Measurements from ENCODE around the gene MCOLN3.

DNA sequence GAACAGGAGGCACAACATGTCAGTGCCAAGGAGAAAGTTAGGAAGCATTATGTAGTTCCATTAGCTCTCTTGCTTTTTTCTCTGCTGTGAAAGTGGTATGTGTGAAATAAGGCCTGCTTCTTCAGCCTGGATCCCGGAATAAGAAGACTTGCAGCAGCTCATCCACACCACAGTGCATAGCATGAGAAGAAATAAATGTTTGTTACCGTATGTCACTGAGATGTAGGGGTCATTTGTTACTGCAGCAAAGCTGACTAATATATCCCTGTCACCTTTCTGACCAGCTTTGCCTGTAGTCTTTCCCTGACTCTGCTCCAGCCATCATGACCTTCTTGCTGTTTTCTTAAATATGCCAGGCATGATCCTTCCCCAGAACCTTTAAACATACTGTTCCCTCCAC lies 20.5 kb upstream of the MCOLN3 start:
- no peak for TF ChIP-seq EZH2 (optimal IDR thresholded peaks at IDR 0.05; ENCODE audit: low read depth, low read length)
- TF ChIP-seq, protein P1, sequence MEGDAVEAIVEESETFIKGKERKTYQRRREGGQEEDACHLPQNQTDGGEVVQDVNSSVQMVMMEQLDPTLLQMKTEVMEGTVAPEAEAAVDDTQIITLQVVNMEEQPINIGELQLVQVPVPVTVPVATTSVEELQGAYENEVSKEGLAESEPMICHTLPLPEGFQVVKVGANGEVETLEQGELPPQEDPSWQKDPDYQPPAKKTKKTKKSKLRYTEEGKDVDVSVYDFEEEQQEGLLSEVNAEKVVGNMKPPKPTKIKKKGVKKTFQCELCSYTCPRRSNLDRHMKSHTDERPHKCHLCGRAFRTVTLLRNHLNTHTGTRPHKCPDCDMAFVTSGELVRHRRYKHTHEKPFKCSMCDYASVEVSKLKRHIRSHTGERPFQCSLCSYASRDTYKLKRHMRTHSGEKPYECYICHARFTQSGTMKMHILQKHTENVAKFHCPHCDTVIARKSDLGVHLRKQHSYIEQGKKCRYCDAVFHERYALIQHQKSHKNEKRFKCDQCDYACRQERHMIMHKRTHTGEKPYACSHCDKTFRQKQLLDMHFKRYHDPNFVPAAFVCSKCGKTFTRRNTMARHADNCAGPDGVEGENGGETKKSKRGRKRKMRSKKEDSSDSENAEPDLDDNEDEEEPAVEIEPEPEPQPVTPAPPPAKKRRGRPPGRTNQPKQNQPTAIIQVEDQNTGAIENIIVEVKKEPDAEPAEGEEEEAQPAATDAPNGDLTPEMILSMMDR (IDR thresholded peaks at IDR 0.05; ENCODE audit: low read length): no peak
